ENCODE measurements around the gene CNOT2. TPM values are rescaled to one million over a fixed set of nuclear protein-coding genes. Genes with fewer than 3 reads are reported as not detected.

The CNOT2 gene
- total RNA-seq, 1 experiment from 2014 or later: 49.3 TPM

- ChIA-PET POLR2A (no interaction called here), CTCF (no interaction called here)
- Histone ChIP-seq H3K36me3 (ENCODE audit: control insufficient read depth, insufficient read depth, low read length) (peaks cover 4% of the 10 kb centered on the region; the same call in 1 of the 2 replicates), H3K4me3 (ENCODE audit: low read depth in 2 of 2, low read length in 2 of 2) (no peak overlapping the region), H3K4me1 (ENCODE audit: control insufficient read depth, insufficient read depth, low read length) (no peaks in the 10 kb centered on the region), H3K27me3 (ENCODE audit: control insufficient read depth, insufficient read depth, low read length) (no peaks in the 10 kb centered on the region), H3K27ac (ENCODE audit: low read length) (no peak overlapping the region), H3K9me3 (ENCODE audit: control insufficient read depth, insufficient read depth, low read depth, low read length) (no peaks in the 10 kb centered on the region)
- intact Hi-C loops (cut with micrococcal nuclease; ENCODE audit: unreplicated experiment) (no loop called here), in situ Hi-C loops (cut with HindIII; ENCODE audit: low pct_unique_long_range_greater_than_20kb, low sequenced_read_pairs) (no loop called here)
- DNase-seq (ENCODE audit: low read depth, low spot score) (no peak), ATAC-seq (no peak)
- BruUV-seq (replicated peaks): no TSS peak
- TF ChIP-seq CTCF (IDR thresholded peaks at IDR 0.05): no peak
- TF ChIP-seq REST (IDR thresholded peaks at IDR 0.05; ENCODE audit: insufficient read depth in 1 of 2, low read depth in 2 of 2, low read length in 1 of 2): no peak
- no peak for TF ChIP-seq POLR2AphosphoS5 (IDR thresholded peaks at IDR 0.05; ENCODE audit: low read depth, low read length)
- no peak for TF ChIP-seq TCF7L2 (IDR thresholded peaks at IDR 0.05; ENCODE audit: low read depth, low read length)
- no peak for TF ChIP-seq SIN3A (IDR thresholded peaks at IDR 0.05; ENCODE audit: borderline replicate concordance, insufficient read depth, low read depth, low read length)
Measured at GRCh38 chr12:70277973-70278372, 34.7 kb downstream of the CNOT2 start.

GRCh38 chr12:70278945-70279344 is 35.7 kb downstream of the CNOT2 start:
- H3K4me3 ChIP-seq (ENCODE audit: low read depth in 2 of 2, low read length in 2 of 2): no peak overlapping the region
- CTCF ChIA-PET: no interaction called here
- DNase-seq (ENCODE audit: low read depth, low spot score) (no peak), ATAC-seq (no peak)
- in situ Hi-C loops (cut with HindIII; ENCODE audit: low pct_unique_long_range_greater_than_20kb, low sequenced_read_pairs): no loop called here
- no peaks in the 10 kb centered on the region for H3K4me1 ChIP-seq (ENCODE audit: control insufficient read depth, insufficient read depth, low read length)
- BruUV-seq (replicated peaks): no TSS peak
- TF ChIP-seq SIN3A (IDR thresholded peaks at IDR 0.05; ENCODE audit: borderline replicate concordance, insufficient read depth, low read depth, low read length) (no peak), REST (IDR thresholded peaks at IDR 0.05; ENCODE audit: insufficient read depth in 1 of 2, low read depth in 2 of 2, low read length in 1 of 2) (no peak), POLR2AphosphoS5 (IDR thresholded peaks at IDR 0.05; ENCODE audit: low read depth, low read length) (no peak), CTCF (IDR thresholded peaks at IDR 0.05) (no peak), TCF7L2 (IDR thresholded peaks at IDR 0.05; ENCODE audit: low read depth, low read length) (no peak)
- H3K36me3 ChIP-seq (ENCODE audit: control insufficient read depth, insufficient read depth, low read length): peaks cover 4% of the 10 kb centered on the region; the same call in 1 of the 2 replicates
- no peak overlapping the region for H3K27ac ChIP-seq (ENCODE audit: low read length)
- H3K27me3 ChIP-seq (ENCODE audit: control insufficient read depth, insufficient read depth, low read length): no peaks in the 10 kb centered on the region
- POLR2A ChIA-PET: no interaction called here
- intact Hi-C loops (cut with micrococcal nuclease; ENCODE audit: unreplicated experiment): no loop called here
- no peaks in the 10 kb centered on the region for H3K9me3 ChIP-seq (ENCODE audit: control insufficient read depth, insufficient read depth, low read depth, low read length)
